Prostate gland (tissue), 2 donors: Measurements from ENCODE around the gene SKAP1. TPM values are rescaled to one million over a fixed set of nuclear protein-coding genes. Genes with fewer than 3 reads are reported as not detected.

ENCODE experiments used
- DNase-seq: peaks from one replicate; pipeline ENCODE4 v3.0.0-alpha.2; 2019; ENCODE audit warnings: low spot score
- H3K27ac ChIP-seq, 2 donors: fragments of 200-600 bp; sonication (generic); 2 replicates each; pipeline ENCODE4 v1.5.1; 2017 to 2019
- H3K27me3 ChIP-seq: fragments of 200-600 bp; sonication (generic); replicated peaks from 2 replicates; pipeline ENCODE4 v1.5.1; 2019; ENCODE audit not compliant: insufficient read depth
- H3K36me3 ChIP-seq, 2 donors: fragments of 200-600 bp; sonication (generic); 1 replicate in 1 of 2; 2 replicates in 1 of 2; pipeline versions ENCODE4 v1.5.1 to v1.8.1; 2017 to 2019
- H3K4me1 ChIP-seq: fragments of 200-600 bp; sonication (generic); replicated peaks from 2 replicates; pipeline ENCODE4 v1.5.1; 2019
- H3K4me3 ChIP-seq, 2 donors: fragments of 200-600 bp; sonication (generic); 2 replicates each; pipeline ENCODE4 v1.5.1; 2017 to 2019
- H3K9me3 ChIP-seq: fragments of 200-600 bp; sonication (generic); 2 replicates; pipeline ENCODE4 v1.5.1; 2017
- POLR2A ChIP-seq: fragments of 450-650 bp; IDR thresholded peaks from one replicate; pipeline ENCODE4 v1.6.1; 2016; ENCODE audit warnings: antibody characterized with exemption, mild to moderate bottlenecking
- POLR2AphosphoS5 ChIP-seq: sonication (generic); formaldehyde crosslinking; IDR thresholded peaks from one replicate; pipeline ENCODE4 v1.6.1; 2017; ENCODE audit warnings: antibody characterized with exemption
- WGBS: methylation state at CpG from one replicate; pipeline ENCODE4 v1.1.5; 2018; 5-methylcytosine and 5-hydroxymethylcytosine counted together
- intact Hi-C: fragments of 100-400 bp; cut with DNase I; formaldehyde crosslinking; loops from one replicate; pipeline ENCODE4 v1.14.2; 2022
- total RNA-seq, 2 donors: library from RNA; depleted of rRNA; stranded (reverse); fragments of >200 nt; gene quantifications; one replicate each; pipeline ENCODE4 v1.1.0, GENCODE V29; 2016
- TF ChIP-seq, protein P1 (sequence below), 4 experiments: fragments of 200-600 bp in 2 of 4; fragments of 450-650 bp in 2 of 4; sonication (generic) in 2 of 4; IDR thresholded peaks; 1 replicate in 3 of 4; 2 replicates in 1 of 4; pipeline ENCODE4 v1.5.1; 2016 to 2019; ENCODE audit warnings: antibody characterized with exemption in 4 of 4, mild to moderate bottlenecking in 2 of 4, moderate library complexity in 2 of 4

SKAP1 gene
- total RNA-seq, 2 donors from 2014 or later = 1.1 to 1.4 TPM

GRCh38 chr17:48441862-48442261 is 11.8 kb upstream of the SKAP1 start:
- DNase-seq = no peak
- intact Hi-C loops = no loop called here
- Histone ChIP-seq H3K9me3 (no peaks in the 10 kb centered on the region), H3K4me1 (no peaks in the 10 kb centered on the region), H3K36me3 (no peaks in the 10 kb centered on the region), H3K27ac (no peak overlapping the region), H3K4me3 (no peak overlapping the region), H3K27me3 (peaks cover 2% of the 10 kb centered on the region)
- TF ChIP-seq POLR2AphosphoS5 = no peak
- TF ChIP-seq POLR2A = no peak
- TF ChIP-seq, protein P1, sequence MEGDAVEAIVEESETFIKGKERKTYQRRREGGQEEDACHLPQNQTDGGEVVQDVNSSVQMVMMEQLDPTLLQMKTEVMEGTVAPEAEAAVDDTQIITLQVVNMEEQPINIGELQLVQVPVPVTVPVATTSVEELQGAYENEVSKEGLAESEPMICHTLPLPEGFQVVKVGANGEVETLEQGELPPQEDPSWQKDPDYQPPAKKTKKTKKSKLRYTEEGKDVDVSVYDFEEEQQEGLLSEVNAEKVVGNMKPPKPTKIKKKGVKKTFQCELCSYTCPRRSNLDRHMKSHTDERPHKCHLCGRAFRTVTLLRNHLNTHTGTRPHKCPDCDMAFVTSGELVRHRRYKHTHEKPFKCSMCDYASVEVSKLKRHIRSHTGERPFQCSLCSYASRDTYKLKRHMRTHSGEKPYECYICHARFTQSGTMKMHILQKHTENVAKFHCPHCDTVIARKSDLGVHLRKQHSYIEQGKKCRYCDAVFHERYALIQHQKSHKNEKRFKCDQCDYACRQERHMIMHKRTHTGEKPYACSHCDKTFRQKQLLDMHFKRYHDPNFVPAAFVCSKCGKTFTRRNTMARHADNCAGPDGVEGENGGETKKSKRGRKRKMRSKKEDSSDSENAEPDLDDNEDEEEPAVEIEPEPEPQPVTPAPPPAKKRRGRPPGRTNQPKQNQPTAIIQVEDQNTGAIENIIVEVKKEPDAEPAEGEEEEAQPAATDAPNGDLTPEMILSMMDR (IDR thresholded peaks at IDR 0.05) = no peak
- 92% methylated on average over 4 of the region's 4 CpGs for WGBS

GRCh38 chr17:48441231-48441711 is 11.3 kb upstream of the SKAP1 start:
- DNase-seq = no peak

DNA sequence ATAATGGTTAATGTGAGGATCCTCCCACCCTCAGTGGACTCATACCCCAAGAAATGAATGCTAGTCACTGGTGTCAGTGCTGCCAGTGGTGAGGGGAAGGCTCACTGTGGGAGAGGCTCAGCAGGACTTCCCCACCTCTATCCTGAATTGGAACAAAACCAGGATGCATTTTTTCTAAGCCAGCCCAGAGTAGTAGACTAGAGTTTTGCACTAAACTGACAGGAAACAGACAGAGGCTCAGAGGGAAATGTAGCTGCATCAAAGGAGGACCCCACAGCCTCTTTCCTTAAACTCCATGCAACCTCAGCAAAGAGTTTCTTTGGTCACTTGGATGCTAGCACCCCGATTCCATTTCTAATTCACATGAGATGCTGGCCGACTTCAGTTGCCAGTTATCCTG is 10.7 kb upstream of the SKAP1 start:
- H3K27ac ChIP-seq = no peak overlapping the region
- no peaks in the 10 kb centered on the region for H3K36me3 ChIP-seq
- no peak overlapping the region for H3K4me3 ChIP-seq
- DNase-seq = no peak
- WGBS = 87% methylated on average over 2 of the region's 2 CpGs
- intact Hi-C loops = no loop called here
- no peak for TF ChIP-seq POLR2A
- no peak for TF ChIP-seq POLR2AphosphoS5
- TF ChIP-seq, protein P1 (IDR thresholded peaks at IDR 0.05) = no peak
- no peaks in the 10 kb centered on the region for H3K27me3 ChIP-seq
- H3K9me3 ChIP-seq = no peaks in the 10 kb centered on the region
- no peaks in the 10 kb centered on the region for H3K4me1 ChIP-seq

More at GRCh38 chr17:48441231-48441711, 11.3 kb upstream of the SKAP1 start:
- no peaks in the 10 kb centered on the region for H3K9me3 ChIP-seq
- peaks cover 2% of the 10 kb centered on the region for H3K27me3 ChIP-seq
- no peaks in the 10 kb centered on the region for H3K4me1 ChIP-seq
- intact Hi-C loops = no loop called here
- H3K36me3 ChIP-seq = no peaks in the 10 kb centered on the region
- no peak overlapping the region for H3K27ac ChIP-seq
- 75% methylated on average over 1 of the region's 1 CpG for WGBS
- TF ChIP-seq POLR2A (no peak), POLR2AphosphoS5 (no peak)
- TF ChIP-seq, protein P1 (IDR thresholded peaks at IDR 0.05) = no peak
- H3K4me3 ChIP-seq = no peak overlapping the region

GRCh38 chr17:48439875-48440505 is 10.0 kb upstream of the SKAP1 start:
- DNase-seq = no peak
- H3K27ac ChIP-seq = no peak overlapping the region
- WGBS = 83% methylated on average over 8 of the region's 8 CpGs
- no peaks in the 10 kb centered on the region for H3K9me3 ChIP-seq
- no peaks in the 10 kb centered on the region for H3K36me3 ChIP-seq
- H3K4me1 ChIP-seq = no peaks in the 10 kb centered on the region
- H3K4me3 ChIP-seq = no peak overlapping the region
- intact Hi-C loops = no loop called here
- TF ChIP-seq POLR2AphosphoS5 (no peak), POLR2A (no peak)
- TF ChIP-seq, protein P1 (IDR thresholded peaks at IDR 0.05) = no peak
- no peaks in the 10 kb centered on the region for H3K27me3 ChIP-seq
